Caco-2 (cell line): ENCODE data around the gene GTF2E1. TPM values are rescaled to one million over a fixed set of nuclear protein-coding genes. Genes with fewer than 3 reads are reported as not detected.

ENCODE experiments used
- BruUV-seq: library from RNA; stranded (reverse); fragments of 400-500 nt; replicated peaks from 2 replicates; lab custom pipeline; 2021; lab: Mats Ljungman, UMichigan
- CTCF ChIA-PET: fragments of 300-600 bp; sonication (Branson Sonifier 250); formaldehyde crosslinking; loops from one replicate; lab custom pipeline; 2022; ENCODE audit warnings: antibody characterized with exemption; lab: Charles Lee
- POLR2A ChIA-PET: fragments of 300-600 bp; sonication (Branson Sonifier 250); formaldehyde crosslinking; loops from one replicate; lab custom pipeline; 2022; ENCODE audit warnings: antibody characterized with exemption; lab: Charles Lee
- DNase-seq, 2 experiments: peaks; one replicate each; pipeline versions ENCODE4 v3.0.0 to v3.0.0-alpha.2; 2020 to 2022
- H3K27me3 ChIP-seq: replicated peaks from 2 replicates; pipeline ENCODE4 v1.6.0; 2011; ENCODE audit warnings: low read length; ENCODE audit not compliant: control insufficient read depth, insufficient read depth
- H3K36me3 ChIP-seq: 2 replicates; pipeline ENCODE4 v1.5.1; 2011; ENCODE audit warnings: low read length; ENCODE audit not compliant: control insufficient read depth, insufficient read depth
- H3K4me1 ChIP-seq: fragments of 250-450 bp; sonication (Bioruptor Pico); 2 replicates; pipeline ENCODE4 v1.5.1; 2020; ENCODE audit warnings: mild to moderate bottlenecking
- H3K4me3 ChIP-seq: 2 replicates; pipeline ENCODE4 v1.5.1; 2011; ENCODE audit warnings: low read depth, mild to moderate bottlenecking, control low read depth, low read length
- H3K9me3 ChIP-seq: fragments of 250-450 bp; sonication (Bioruptor Pico); 2 replicates; pipeline ENCODE4 v1.5.1; 2020; ENCODE audit warnings: mild to moderate bottlenecking, moderate library complexity
- H3K27ac Mint-ChIP-seq: one replicate; pipeline ENCODE4 v1.8.0; 2022; ENCODE audit warnings: mixed read lengths; ENCODE audit not compliant: unreplicated experiment
- H3K27me3 Mint-ChIP-seq: one replicate; pipeline ENCODE4 v1.8.0; 2022; ENCODE audit warnings: mixed read lengths; ENCODE audit not compliant: insufficient read depth, unreplicated experiment
- H3K36me3 Mint-ChIP-seq: one replicate; pipeline ENCODE4 v1.8.0; 2022; ENCODE audit warnings: mild to moderate bottlenecking, mixed read lengths; ENCODE audit not compliant: insufficient read depth, unreplicated experiment
- H3K4me1 Mint-ChIP-seq: one replicate; pipeline ENCODE4 v1.8.0; 2022; ENCODE audit warnings: low read depth, mixed read lengths; ENCODE audit not compliant: unreplicated experiment
- H3K4me3 Mint-ChIP-seq: one replicate; pipeline ENCODE4 v1.8.0; 2022; ENCODE audit warnings: mild to moderate bottlenecking, moderate library complexity, mixed read lengths; ENCODE audit not compliant: unreplicated experiment
- H3K9me3 Mint-ChIP-seq: one replicate; pipeline ENCODE4 v1.8.0; 2022; ENCODE audit warnings: mixed read lengths; ENCODE audit not compliant: unreplicated experiment
- CTCF ChIP-seq, 2 experiments: fragments of 200-600 bp in 1 of 2; IDR thresholded peaks; 1 replicate in 1 of 2; 2 replicates in 1 of 2; pipeline versions ENCODE4 v1.5.1 to v1.8.0; 2011 to 2022; ENCODE audit warnings: antibody characterized with exemption in 1 of 2, control low read depth in 1 of 2, inconsistent platforms in 1 of 2, low read depth in 1 of 2, low read length in 1 of 2, mild to moderate bottlenecking in 1 of 2, moderate library complexity in 1 of 2; ENCODE audit not compliant: insufficient read depth in 1 of 2, severe bottlenecking in 1 of 2, unreplicated experiment in 1 of 2
- intact Hi-C: fragments of 100-400 bp; cut with micrococcal nuclease; formaldehyde crosslinking; loops from one replicate; pipeline ENCODE4 v1.10.0; 2022; ENCODE audit not compliant: unreplicated experiment
- total RNA-seq: library from RNA; stranded (reverse); gene quantifications from 2 replicates; pipeline ENCODE4 v1.2.3, GENCODE V29; 2022

The GTF2E1 gene
- total RNA-seq, 1 experiment from 2014 or later, result 30.6 TPM

GRCh38 chr3:120798346-120798745 is 55.8 kb downstream of the GTF2E1 start:
- no TSS peak for BruUV-seq
- no peak overlapping the region for H3K27ac Mint-ChIP-seq
- CTCF ChIA-PET, result no interaction called here
- intact Hi-C loops, result loop anchor here (5.0 kb wide), 1 partner anchor 56 kb away; the partner anchor contains the start of genes GTF2E1 and RABL3
- no peaks in the 10 kb centered on the region for H3K27me3 Mint-ChIP-seq
- Histone ChIP-seq H3K36me3 (no peaks in the 10 kb centered on the region), H3K4me1 (peaks cover 15% of the 10 kb centered on the region), H3K9me3 (no peaks in the 10 kb centered on the region), H3K4me3 (no peak overlapping the region), H3K27me3 (no peaks in the 10 kb centered on the region)
- DNase-seq, result no peak
- TF ChIP-seq CTCF (IDR thresholded peaks at IDR 0.05; ENCODE audit: insufficient read depth in 1 of 2, low read depth in 1 of 2, low read length in 1 of 2, severe bottlenecking in 1 of 2, unreplicated experiment in 1 of 2), result no peak
- no peaks in the 10 kb centered on the region for H3K36me3 Mint-ChIP-seq
- no peaks in the 10 kb centered on the region for H3K4me1 Mint-ChIP-seq
- POLR2A ChIA-PET, result no interaction called here
- no peak overlapping the region for H3K4me3 Mint-ChIP-seq
- H3K9me3 Mint-ChIP-seq, result no peaks in the 10 kb centered on the region

GRCh38 chr3:120800625-120801024 is 58.1 kb downstream of the GTF2E1 start:
- CTCF ChIA-PET, result no interaction called here
- no peaks in the 10 kb centered on the region for H3K9me3 ChIP-seq
- no peaks in the 10 kb centered on the region for H3K36me3 Mint-ChIP-seq
- BruUV-seq, result no TSS peak
- no peaks in the 10 kb centered on the region for H3K27me3 Mint-ChIP-seq
- no peak overlapping the region for H3K4me3 ChIP-seq
- peaks cover 13% of the 10 kb centered on the region for H3K4me1 ChIP-seq
- H3K4me3 Mint-ChIP-seq, result no peak overlapping the region
- POLR2A ChIA-PET, result no interaction called here
- DNase-seq, result no peak
- H3K27me3 ChIP-seq, result no peaks in the 10 kb centered on the region
- no peak for TF ChIP-seq CTCF (IDR thresholded peaks at IDR 0.05; ENCODE audit: insufficient read depth in 1 of 2, low read depth in 1 of 2, low read length in 1 of 2, severe bottlenecking in 1 of 2, unreplicated experiment in 1 of 2)
- no peaks in the 10 kb centered on the region for H3K9me3 Mint-ChIP-seq
- intact Hi-C loops, result no loop called here
- no peaks in the 10 kb centered on the region for H3K36me3 ChIP-seq
- no peaks in the 10 kb centered on the region for H3K4me1 Mint-ChIP-seq
- H3K27ac Mint-ChIP-seq, result no peak overlapping the region

- TF ChIP-seq CTCF (IDR thresholded peaks at IDR 0.05; ENCODE audit: insufficient read depth in 1 of 2, low read depth in 1 of 2, low read length in 1 of 2, severe bottlenecking in 1 of 2, unreplicated experiment in 1 of 2), result no peak
- peaks cover 5% of the 10 kb centered on the region for H3K27me3 Mint-ChIP-seq
- intact Hi-C loops, result no loop called here
- H3K4me3 Mint-ChIP-seq, result no peak overlapping the region
- no peaks in the 10 kb centered on the region for H3K36me3 Mint-ChIP-seq
- Histone ChIP-seq H3K27me3 (no peaks in the 10 kb centered on the region), H3K36me3 (no peaks in the 10 kb centered on the region), H3K4me1 (peaks cover 5% of the 10 kb centered on the region), H3K9me3 (no peaks in the 10 kb centered on the region), H3K4me3 (no peak overlapping the region)
- ChIA-PET CTCF (no interaction called here), POLR2A (no interaction called here)
- no peak overlapping the region for H3K27ac Mint-ChIP-seq
- no peak for DNase-seq
- BruUV-seq, result no TSS peak
- no peaks in the 10 kb centered on the region for H3K4me1 Mint-ChIP-seq
- no peaks in the 10 kb centered on the region for H3K9me3 Mint-ChIP-seq
Measured at GRCh38 chr3:120801484-120801883, 58.9 kb downstream of the GTF2E1 start.
